DOHH2 (cell line): Measurements from ENCODE around the gene ZNF605.

Experiments used
- H3F3A ChIP-seq: fragments of 200-600 bp; sonication (generic), shearing (Covaris generic); 2 replicates; pipeline ENCODE4 v1.6.0; 2016; ENCODE audit warnings: antibody characterized with exemption, mild to moderate bottlenecking; ENCODE audit not compliant: control insufficient read depth, insufficient read depth
- H3K27ac ChIP-seq: fragments of 200-600 bp; sonication (generic); 2 replicates; pipeline ENCODE4 v1.5.1; 2014; ENCODE audit warnings: low read depth, mild to moderate bottlenecking, low read length, moderate library complexity
- H3K27me3 ChIP-seq: fragments of 200-600 bp; sonication (generic); 2 replicates; pipeline ENCODE4 v1.6.1; 2014; ENCODE audit warnings: mild to moderate bottlenecking, low read length, mixed read lengths; ENCODE audit not compliant: control insufficient read depth
- H3K36me3 ChIP-seq: fragments of 200-600 bp; sonication (generic); 2 replicates; pipeline ENCODE4 v1.6.1; 2014; ENCODE audit warnings: mild to moderate bottlenecking, low read length, moderate library complexity, mixed read lengths; ENCODE audit not compliant: control insufficient read depth
- H3K4me1 ChIP-seq: fragments of 200-600 bp; sonication (generic); 2 replicates; pipeline ENCODE4 v1.6.1; 2014; ENCODE audit warnings: mild to moderate bottlenecking, low read length, mixed read lengths; ENCODE audit not compliant: control insufficient read depth
- H3K4me2 ChIP-seq: fragments of 200-600 bp; sonication (generic); 2 replicates; pipeline ENCODE4 v1.6.0; 2014; ENCODE audit warnings: mild to moderate bottlenecking, low read length, moderate library complexity
- H3K4me3 ChIP-seq: fragments of 200-600 bp; sonication (generic); 2 replicates; pipeline ENCODE4 v1.5.1; 2014; ENCODE audit warnings: mild to moderate bottlenecking, low read length, mixed read lengths
- H3K79me2 ChIP-seq: fragments of 200-600 bp; sonication (generic); 2 replicates; pipeline ENCODE4 v1.6.1; 2014; ENCODE audit warnings: mild to moderate bottlenecking, low read length, mixed read lengths; ENCODE audit not compliant: control insufficient read depth
- H3K9me2 ChIP-seq: fragments of 200-600 bp; sonication (generic); replicated peaks from 2 replicates; pipeline ENCODE4 v1.6.1; 2014; ENCODE audit warnings: mild to moderate bottlenecking, low read length, mixed read lengths; ENCODE audit not compliant: control insufficient read depth
- H3K9me3 ChIP-seq: fragments of 200-600 bp; sonication (generic); 2 replicates; pipeline ENCODE4 v1.6.1; 2014; ENCODE audit warnings: antibody characterized with exemption, low read length, mixed read lengths; ENCODE audit not compliant: control insufficient read depth, insufficient read depth
- H4K20me1 ChIP-seq: fragments of 200-600 bp; sonication (generic); 2 replicates; pipeline ENCODE4 v1.6.0; 2014; ENCODE audit warnings: low read depth, mild to moderate bottlenecking, antibody characterized with exemption, low read length, moderate library complexity; ENCODE audit not compliant: control insufficient read depth, insufficient read depth
- EZH2phosphoT487 ChIP-seq: fragments of 200-600 bp; sonication (generic); IDR thresholded peaks from 2 replicates; pipeline ENCODE4 v1.6.1; 2017; ENCODE audit warnings: borderline replicate concordance, mild to moderate bottlenecking, antibody characterized with exemption, low read length, moderate library complexity, mixed read lengths
- TF ChIP-seq, protein P1 (sequence below): fragments of 200-600 bp; sonication (generic); IDR thresholded peaks from one replicate; pipeline ENCODE4 v1.5.1; 2014; ENCODE audit warnings: antibody characterized with exemption, mild to moderate bottlenecking, low read depth, low read length; ENCODE audit not compliant: poor library complexity, severe bottlenecking

Gene ZNF605

DNA sequence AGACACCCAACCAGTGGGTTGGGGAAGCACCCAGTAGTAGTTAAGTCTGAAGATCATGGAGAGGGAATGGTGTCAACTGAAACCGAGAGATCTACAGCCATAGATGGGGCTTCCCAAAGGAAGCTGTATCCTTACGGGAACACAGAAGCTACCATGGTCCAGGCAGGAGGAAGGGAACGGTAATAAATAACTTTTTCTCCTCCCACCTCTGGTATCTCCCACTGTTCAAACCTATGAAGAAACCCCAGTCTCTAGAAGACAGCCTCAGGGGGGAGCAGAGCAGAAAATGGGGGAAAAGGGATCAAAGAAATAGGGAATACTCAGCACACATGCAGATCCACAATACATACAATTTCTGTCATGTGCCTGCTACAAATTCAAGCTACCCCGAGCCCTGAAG, 33.4 kb downstream of the ZNF605 start:
- Histone ChIP-seq H3K4me1 (no peaks in the 10 kb centered on the region), H3K4me3 (no peak overlapping the region), H3K9me3 (peaks cover 70% of the 10 kb centered on the region), H3K27me3 (no peaks in the 10 kb centered on the region), H4K20me1 (no peaks in the 10 kb centered on the region), H3F3A (no peaks in the 10 kb centered on the region), H3K9me2 (no peaks in the 10 kb centered on the region), H3K4me2 (no peak overlapping the region), H3K36me3 (no peaks in the 10 kb centered on the region), H3K27ac (no peak overlapping the region), H3K79me2 (no peaks in the 10 kb centered on the region)
- TF ChIP-seq, protein P1, sequence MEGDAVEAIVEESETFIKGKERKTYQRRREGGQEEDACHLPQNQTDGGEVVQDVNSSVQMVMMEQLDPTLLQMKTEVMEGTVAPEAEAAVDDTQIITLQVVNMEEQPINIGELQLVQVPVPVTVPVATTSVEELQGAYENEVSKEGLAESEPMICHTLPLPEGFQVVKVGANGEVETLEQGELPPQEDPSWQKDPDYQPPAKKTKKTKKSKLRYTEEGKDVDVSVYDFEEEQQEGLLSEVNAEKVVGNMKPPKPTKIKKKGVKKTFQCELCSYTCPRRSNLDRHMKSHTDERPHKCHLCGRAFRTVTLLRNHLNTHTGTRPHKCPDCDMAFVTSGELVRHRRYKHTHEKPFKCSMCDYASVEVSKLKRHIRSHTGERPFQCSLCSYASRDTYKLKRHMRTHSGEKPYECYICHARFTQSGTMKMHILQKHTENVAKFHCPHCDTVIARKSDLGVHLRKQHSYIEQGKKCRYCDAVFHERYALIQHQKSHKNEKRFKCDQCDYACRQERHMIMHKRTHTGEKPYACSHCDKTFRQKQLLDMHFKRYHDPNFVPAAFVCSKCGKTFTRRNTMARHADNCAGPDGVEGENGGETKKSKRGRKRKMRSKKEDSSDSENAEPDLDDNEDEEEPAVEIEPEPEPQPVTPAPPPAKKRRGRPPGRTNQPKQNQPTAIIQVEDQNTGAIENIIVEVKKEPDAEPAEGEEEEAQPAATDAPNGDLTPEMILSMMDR, result no peak
- TF ChIP-seq EZH2phosphoT487, result no peak

DNA sequence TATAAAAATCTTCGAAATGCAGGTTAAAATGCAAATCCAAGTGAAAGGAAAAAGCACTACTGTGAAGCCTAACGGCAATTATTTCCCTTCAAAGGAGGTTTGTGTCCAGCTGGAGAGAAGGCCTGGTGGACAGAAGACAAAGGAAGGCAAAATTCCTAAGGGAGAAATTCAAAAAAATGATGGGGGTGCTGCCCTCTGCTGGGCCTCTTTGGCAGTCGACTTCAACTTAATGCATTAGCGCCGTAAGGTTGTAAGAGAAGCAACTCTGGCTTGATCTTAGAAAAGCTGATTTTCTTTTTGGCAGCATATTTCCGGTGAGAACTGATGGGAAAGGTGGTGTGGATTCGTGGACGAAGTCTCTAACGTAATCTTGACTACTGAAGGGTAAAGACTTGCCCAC, 34.4 kb downstream of the ZNF605 start:
- TF ChIP-seq EZH2phosphoT487, result no peak
- TF ChIP-seq, protein P1, result peak; percentile 70
- no peaks in the 10 kb centered on the region for H3K4me1 ChIP-seq
- H4K20me1 ChIP-seq, result no peaks in the 10 kb centered on the region
- no peaks in the 10 kb centered on the region for H3K27me3 ChIP-seq
- H3K79me2 ChIP-seq, result no peaks in the 10 kb centered on the region
- H3K36me3 ChIP-seq, result no peaks in the 10 kb centered on the region
- H3K27ac ChIP-seq, result no peak overlapping the region
- peaks cover 66% of the 10 kb centered on the region for H3K9me3 ChIP-seq
- no peaks in the 10 kb centered on the region for H3F3A ChIP-seq
- H3K4me3 ChIP-seq, result no peak overlapping the region
- H3K4me2 ChIP-seq, result no peak overlapping the region
- H3K9me2 ChIP-seq, result no peaks in the 10 kb centered on the region

DNA sequence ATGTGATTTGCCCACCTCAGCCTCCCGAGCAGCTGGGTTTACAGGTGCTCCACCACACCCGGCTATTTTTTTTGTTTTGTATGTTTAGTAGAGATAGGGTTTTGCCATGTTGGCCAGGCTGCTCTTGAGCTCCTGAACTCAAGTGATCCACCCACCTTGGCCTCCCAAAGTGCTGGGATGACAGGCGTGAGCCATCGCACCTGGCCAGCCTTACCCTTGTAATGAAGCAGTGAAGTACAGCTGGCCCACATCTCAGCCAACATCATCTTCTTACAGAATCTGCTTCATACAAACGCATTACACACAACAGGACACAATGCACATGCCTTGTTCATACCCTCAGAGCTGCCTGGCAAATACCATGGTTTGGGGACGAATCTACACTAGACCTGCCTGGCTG, 37.4 kb downstream of the ZNF605 start:
- Histone ChIP-seq H3K9me3 (peaks cover 48% of the 10 kb centered on the region), H4K20me1 (no peaks in the 10 kb centered on the region), H3F3A (no peaks in the 10 kb centered on the region), H3K4me2 (no peak overlapping the region), H3K27ac (no peak overlapping the region), H3K27me3 (no peaks in the 10 kb centered on the region), H3K4me3 (no peak overlapping the region), H3K9me2 (no peaks in the 10 kb centered on the region), H3K79me2 (no peaks in the 10 kb centered on the region), H3K4me1 (no peaks in the 10 kb centered on the region), H3K36me3 (no peaks in the 10 kb centered on the region)
- TF ChIP-seq, protein P1, result no peak
- no peak for TF ChIP-seq EZH2phosphoT487

DNA sequence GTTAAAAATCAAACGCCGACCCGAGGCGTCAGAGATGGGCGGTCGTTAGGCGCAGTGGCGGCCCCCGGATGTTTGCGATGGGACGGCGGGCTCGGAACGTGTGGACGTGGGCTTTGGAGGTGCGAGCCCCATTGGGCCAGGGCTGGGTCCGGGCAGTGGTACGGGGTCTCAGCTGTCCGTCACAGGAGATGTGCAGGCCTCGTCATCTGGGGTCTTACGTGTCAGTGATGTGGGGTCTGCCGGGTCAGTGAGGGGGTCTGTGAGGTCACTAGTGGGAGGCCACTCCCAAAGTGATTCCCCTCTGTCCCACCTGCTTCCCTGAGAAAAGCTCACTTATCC, 47.1 kb downstream of the ZNF605 start:
- Histone ChIP-seq H3K9me3 (peaks cover 26% of the 10 kb centered on the region), H4K20me1 (no peaks in the 10 kb centered on the region), H3K4me3 (peak overlapping the region; percentile 90), H3F3A (0 out of 2 replicates have a peak, but pooled peaks cover 8% of the 10 kb centered on the region), H3K27me3 (no peaks in the 10 kb centered on the region), H3K36me3 (no peaks in the 10 kb centered on the region), H3K79me2 (no peaks in the 10 kb centered on the region), H3K27ac (peak overlapping the region; percentile 82), H3K9me2 (no peaks in the 10 kb centered on the region), H3K4me2 (peak overlapping the region; percentile 86), H3K4me1 (peaks cover 13% of the 10 kb centered on the region)
- no peak for TF ChIP-seq EZH2phosphoT487
- TF ChIP-seq, protein P1, result no peak
